ENCODE results near the gene CDK5. TPM values are rescaled to one million over a fixed set of nuclear protein-coding genes. Genes with fewer than 3 reads are reported as not detected.
A peak's percentile ranks its signal among the peaks of the same experiment; 100 is the strongest.

CDK5 gene
- total and polyA plus RNA-seq, 9 of the 15 experiments (the other 6 are each of a cell fraction or from before 2014, with no cell fraction given): 3.2 to 38.0 (median 27.5) TPM

GRCh38 chr7:151091431-151091830, 33.7 kb upstream of the CDK5 start (continued):
- TF ChIP-seq ZNF785 (CRISPR knock-in tag; IDR thresholded peaks at IDR 0.05) (no peak), ARNT (IDR thresholded peaks at IDR 0.05) (no peak), BRF1 (IDR thresholded peaks at IDR 0.05; ENCODE audit: borderline replicate concordance, extremely low read depth, insufficient read length) (no peak), ZNF354B (CRISPR knock-in tag; IDR thresholded peaks at IDR 0.05) (no peak), TBL1XR1 (IDR thresholded peaks at IDR 0.05; ENCODE audit: low read length in 2 of 2) (peak in 1 of 2 experiments; percentile 39; a peak in 1 of 4 replicates), FIP1L1 (IDR thresholded peaks at IDR 0.05; ENCODE audit: low read depth, low read length, poor library complexity, severe bottlenecking) (no peak), GTF3C2 (IDR thresholded peaks at IDR 0.05; ENCODE audit: borderline replicate concordance, extremely low read depth, insufficient read length) (no peak), MCM7 (IDR thresholded peaks at IDR 0.05) (no peak), ZNF79 (CRISPR knock-in tag; IDR thresholded peaks at IDR 0.05; ENCODE audit: low read depth) (no peak), NR3C1 (CRISPR knock-in tag; IDR thresholded peaks at IDR 0.05) (no peak), MTF1 (CRISPR knock-in tag; IDR thresholded peaks at IDR 0.05; ENCODE audit: borderline replicate concordance) (no peak), NR2C1 (IDR thresholded peaks at IDR 0.05) (peak; percentile 92), NR2C1 (tag; IDR thresholded peaks at IDR 0.05) (peak; percentile 96), TBP (optimal IDR thresholded peaks at IDR 0.05; ENCODE audit: low read depth, low read length) (no peak), ZNF407 (IDR thresholded peaks at IDR 0.05; ENCODE audit: low read depth) (no peak), STAT5A (IDR thresholded peaks at IDR 0.05; ENCODE audit: borderline replicate concordance, low read length) (0 out of 2 replicates have a peak, but pooled peaks have one; percentile 21), HLTF (IDR thresholded peaks at IDR 0.05) (no peak), TEAD4 (IDR thresholded peaks at IDR 0.05; ENCODE audit: low read length) (peak; percentile 45), TEAD4 (CRISPR knock-in tag; IDR thresholded peaks at IDR 0.05; ENCODE audit: borderline replicate concordance) (no peak)

Data from K562 (cell line).